ENCODE results near the gene LRRIQ3.

DNA sequence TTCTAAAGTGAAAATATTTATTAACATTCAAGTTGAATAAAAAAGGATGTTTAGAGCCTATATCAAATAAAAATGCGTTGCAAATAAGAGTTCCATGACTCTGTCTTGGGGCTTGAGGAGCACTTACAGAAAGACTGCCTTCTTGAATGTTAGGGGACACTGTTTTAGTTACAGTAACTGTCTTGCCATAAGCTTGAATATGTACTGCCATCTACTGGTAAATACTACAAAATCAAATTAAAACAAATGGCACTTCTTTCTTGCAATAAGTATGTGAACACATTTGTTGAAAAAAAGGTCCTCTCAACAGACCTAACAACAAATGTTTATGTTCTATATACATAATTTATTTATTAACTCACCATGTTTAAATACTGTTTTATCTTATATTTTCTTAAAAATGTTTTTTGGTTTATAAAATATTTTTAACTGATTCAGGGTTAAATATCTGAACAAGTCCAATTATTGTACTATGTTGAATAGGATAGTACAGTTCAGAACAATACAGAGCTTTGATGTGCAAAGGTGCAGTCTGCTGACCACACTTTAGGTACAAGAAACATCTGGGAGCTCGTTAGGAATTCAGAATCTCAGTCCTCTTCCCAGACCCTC, 199.5 kb downstream of the LRRIQ3 start:
- no peak for TF ChIP-seq POLR2A (IDR thresholded peaks at IDR 0.05)
- TF ChIP-seq POLR2AphosphoS5 (IDR thresholded peaks at IDR 0.05) = no peak

Measured in upper lobe of left lung (tissue), 4 donors.